A549 (cell line): Measurements from ENCODE around the gene CERS6. TPM values are rescaled to one million over a fixed set of nuclear protein-coding genes. Genes with fewer than 3 reads are reported as not detected.

Experiments used
- ATAC-seq, 2 experiments: fragments of 200-7000 bp in 1 of 2; fragments of >200 bp in 1 of 2; cut with Nextera tagmentation in 1 of 2; cut with Tn5 transposase in 1 of 2; 3 replicates each; pipeline versions ENCODE4 v1.8.0 to v1.9.1; 2018 to 2020; ENCODE audit warnings: mild to moderate bottlenecking in 1 of 2, moderate library complexity in 1 of 2
- CTCF ChIA-PET: fragments of 300-600 bp; sonication (Branson Sonifier 250); formaldehyde crosslinking; extraction: SDS; loops from one replicate; lab custom pipeline; 2021; ENCODE audit warnings: antibody characterized with exemption, inconsistent platforms; lab: Yijun Ruan, JAX
- POLR2A ChIA-PET: fragments of 350-600 bp; formaldehyde crosslinking; extraction: SDS; loops from one replicate; lab custom pipeline; 2021; ENCODE audit warnings: antibody characterized with exemption, inconsistent platforms; lab: Yijun Ruan, JAX
- DNase-seq, 2 experiments: peaks; one replicate each; pipeline versions ENCODE4 v3.0.0 to v3.0.0-alpha.2; 2011 to 2016; ENCODE audit warnings: low read depth in 1 of 2, low spot score in 1 of 2
- FAIRE-seq: peaks from 2 replicates; lab custom pipeline; 2011; peaks lifted over from hg19 to GRCh38; lab: Jason Lieb, UNC
- H3K27ac ChIP-seq, 2 experiments: fragments of >200 bp; sonication (Bioruptor Twin); formaldehyde crosslinking; 3 replicates each; pipeline ENCODE4 v1.5.1; 2016 to 2017
- H3K4me1 ChIP-seq: fragments of >200 bp; sonication (Bioruptor Twin); formaldehyde crosslinking; 3 replicates; pipeline ENCODE4 v1.6.1; 2016
- H3K4me2 ChIP-seq: fragments of >200 bp; sonication (Bioruptor Twin); formaldehyde crosslinking; 3 replicates; pipeline ENCODE4 v1.6.1; 2016
- H3K4me3 ChIP-seq: fragments of >200 bp; sonication (Bioruptor Twin); formaldehyde crosslinking; 3 replicates; pipeline ENCODE4 v1.5.1; 2016
- H3K9me3 ChIP-seq: fragments of >200 bp; sonication (Bioruptor Twin); formaldehyde crosslinking; 3 replicates; pipeline ENCODE4 v1.6.1; 2016
- ESRRA ChIP-seq: fragments of 150-350 bp; IDR thresholded peaks from 2 replicates; pipeline ENCODE4 v1.6.1; 2014; ENCODE audit warnings: mild to moderate bottlenecking, low read length, borderline replicate concordance
- HOXA7 ChIP-seq: fragments of 250-450 bp; sonication (Bioruptor Pico); IDR thresholded peaks from 2 replicates; pipeline ENCODE4 v1.5.0; 2020; ENCODE audit warnings: mild to moderate bottlenecking, moderate library complexity
- RCOR1 ChIP-seq: fragments of 150-350 bp; IDR thresholded peaks from 2 replicates; pipeline ENCODE4 v1.6.1; 2014; ENCODE audit warnings: antibody characterized with exemption, low read length, low read depth
- TP53 ChIP-seq: fragments of 250-450 bp; sonication (Bioruptor Pico); IDR thresholded peaks from 2 replicates; pipeline ENCODE4 v1.5.0; 2021; ENCODE audit warnings: mild to moderate bottlenecking, moderate library complexity
- WGBS: methylation state at CpG from one replicate; pipeline ENCODE4 v1.1.6; 2017; ENCODE audit errors: missing lambda C conversion rate; 5-methylcytosine and 5-hydroxymethylcytosine counted together
- polyA plus RNA-seq, 4 experiments: library from polyadenylated mRNA; depleted of rRNA in 3 of 4; stranded (reverse); fragments of >200 nt; fragmentation: RNase III in 1 of 4; extraction: RNeasy Plus Mini Kit Qiagen cat#74134 plus additional on column Dnase treatment in 1 of 4; gene quantifications; 2 replicates in 3 of 4; 3 replicates in 1 of 4; pipeline ENCODE4 v1.2.3, GENCODE V29; 2011 to 2017
- small RNA-seq, 6 experiments: library from RNA; depleted of rRNA; stranded (forward); fragments of <200 nt; gene quantifications; one replicate each; pipeline ENCODE3, GENCODE V24; 2012

CERS6 gene
- polyA plus RNA-seq, 2 of the 4 experiments (the other 2 are of a cell fraction): 12.0 to 16.9 TPM

DNA sequence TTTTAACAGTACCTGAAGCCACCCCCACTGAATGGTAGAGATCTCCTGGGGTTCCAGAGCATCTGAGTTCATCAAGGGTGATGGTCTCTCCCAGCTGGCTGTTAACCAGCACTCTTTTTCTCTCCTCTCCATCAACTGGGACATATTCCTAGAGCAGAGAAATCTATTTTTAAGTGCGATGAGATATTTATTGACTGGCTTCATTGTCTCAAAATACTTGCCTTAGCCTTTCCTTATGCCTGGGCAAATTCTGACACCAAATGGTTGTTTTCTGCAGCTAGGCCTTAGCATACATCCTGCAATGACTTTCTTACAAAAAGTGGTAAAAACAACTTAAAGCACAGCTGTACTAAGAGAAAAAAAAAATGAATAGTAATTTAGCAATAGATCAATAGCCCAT is 365.9 kb downstream of the CERS6 start:
- no peak overlapping the region for H3K4me3 ChIP-seq
- ATAC-seq (no peak), DNase-seq (no peak), FAIRE-seq (no peak)
- H3K27ac ChIP-seq: no peak overlapping the region
- H3K4me2 ChIP-seq: no peak overlapping the region
- POLR2A ChIA-PET: no interaction called here
- TF ChIP-seq RCOR1 (no peak), TP53 (CRISPR knock-in tag) (no peak), HOXA7 (no peak), ESRRA (no peak)
- H3K4me1 ChIP-seq: no peaks in the 10 kb centered on the region; the same call in 2 of the 3 replicates
- WGBS: 89% methylated on average over 1 of the region's 1 CpG
- no peaks in the 10 kb centered on the region for H3K9me3 ChIP-seq
- CTCF ChIA-PET: interaction anchor here (1.5 kb wide), 1 partner anchor 99 kb away, joined by 4 read pairs; no protein-coding TSS in a partner anchor

Small RNA genes within 50 kb of the gene (small RNA-seq; reads per million reads assigned to genes)
- gene MIR4774: 0 to 6.8 (median 0.47) reads per million in 6 experiments
- 0 reads per million in 6 experiments for gene RN7SL813P
- 0 reads per million in 6 experiments for gene RNU6-766P

Other genes with a start within 250 kb of the CERS6 start
- gene STK39, start 208.7 kb upstream of the CERS6 start, polyA plus RNA-seq (2011; rRNA removed): 17.9 and 27.2 TPM in 2 replicates
- 11.2 to 14.2 TPM (median 14.1 TPM) in 3 replicates for gene STK39, start 208.7 kb upstream of the CERS6 start, polyA plus RNA-seq (2017; fragmentation: RNase III; extraction: RNeasy Plus Mini Kit Qiagen cat#74134 plus additional on column Dnase treatment)